ES-I3 (cell line): ENCODE measurements around the gene CACNA1G.

Source experiments
- H3K36me3 ChIP-seq: 2 replicates; pipeline ENCODE4 v1.6.1; 2013; ENCODE audit warnings: mild to moderate bottlenecking, low read length, control low read depth, moderate library complexity; ENCODE audit not compliant: insufficient read depth
- H3K4me1 ChIP-seq: 2 replicates; pipeline ENCODE4 v1.6.1; 2013; ENCODE audit warnings: mild to moderate bottlenecking, control low read depth, low read length; ENCODE audit not compliant: insufficient read depth
- H3K9ac ChIP-seq: 2 replicates; pipeline ENCODE4 v1.6.1; 2013; ENCODE audit warnings: low read depth, mild to moderate bottlenecking, low read length, moderate library complexity
- H3K9me3 ChIP-seq: 2 replicates; pipeline ENCODE4 v1.6.1; 2013; ENCODE audit warnings: mild to moderate bottlenecking, low read length, moderate library complexity; ENCODE audit not compliant: control insufficient read depth, insufficient read depth

CACNA1G gene

DNA sequence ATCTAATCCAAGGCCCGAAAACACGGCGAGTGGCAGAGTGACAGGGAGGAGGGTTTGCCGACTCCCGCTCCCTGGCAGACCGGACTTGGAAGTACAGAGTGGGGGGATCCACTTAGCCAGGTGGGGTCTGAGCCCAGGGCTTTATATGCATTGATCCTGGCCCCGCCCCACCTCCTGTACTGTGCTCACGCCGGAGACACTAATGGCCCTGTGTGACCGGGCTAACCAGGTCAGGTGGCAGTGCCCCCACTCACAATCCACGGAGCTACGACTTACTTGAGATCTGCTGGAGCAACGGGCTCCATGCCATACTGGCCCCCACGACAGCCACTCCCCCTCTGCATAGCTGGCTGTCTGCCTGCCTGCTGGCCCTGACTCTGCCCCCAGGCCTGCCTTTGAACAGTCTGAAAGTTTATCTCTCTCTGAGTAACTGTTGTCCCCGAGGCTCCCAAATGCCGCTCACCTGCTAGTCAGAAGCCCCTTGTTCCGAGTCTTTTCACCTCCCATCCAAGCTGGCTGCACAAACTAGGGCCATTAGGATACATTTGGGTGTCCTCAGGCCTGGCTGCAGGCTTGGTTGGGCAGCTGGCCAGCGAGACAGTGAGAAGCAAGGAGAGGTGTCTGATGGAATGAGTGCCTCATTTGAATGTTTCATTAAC, 28.0 kb downstream of the CACNA1G start:
- no peak overlapping the region for H3K9ac ChIP-seq
- peaks cover 19% of the 10 kb centered on the region; the same call in 1 of the 2 replicates for H3K4me1 ChIP-seq
- no peaks in the 10 kb centered on the region for H3K36me3 ChIP-seq
- H3K9me3 ChIP-seq: no peaks in the 10 kb centered on the region

DNA sequence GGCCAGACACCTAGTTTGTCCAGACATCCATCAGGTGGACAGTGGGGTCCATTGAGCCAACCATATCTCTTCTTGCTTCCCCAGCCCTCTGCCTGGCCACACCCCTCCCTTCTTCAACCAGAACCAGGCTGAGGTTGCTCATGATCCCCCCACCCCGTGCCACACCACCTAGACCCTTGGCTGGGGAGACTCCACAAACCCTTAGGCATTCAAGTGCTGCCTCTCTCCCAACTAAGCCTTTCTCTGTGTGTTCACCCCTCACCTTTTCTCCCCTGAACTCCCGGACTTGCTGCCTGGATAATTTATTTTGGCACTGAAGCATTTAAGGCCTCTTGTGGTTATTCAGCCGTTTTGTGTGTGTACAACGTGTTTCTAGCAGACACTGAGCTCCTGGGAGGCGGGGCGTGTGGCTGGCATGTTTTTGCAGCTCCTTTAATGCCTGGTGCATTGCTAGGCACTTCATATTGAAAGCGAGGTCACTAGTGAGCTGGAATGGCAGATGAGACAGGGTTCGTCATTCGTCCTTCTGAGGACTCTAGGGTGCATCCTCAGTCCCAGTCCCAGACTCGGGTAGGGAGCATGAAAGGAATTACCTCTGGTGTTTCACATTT, 28.7 kb downstream of the CACNA1G start:
- Histone ChIP-seq H3K36me3 (no peaks in the 10 kb centered on the region), H3K9me3 (no peaks in the 10 kb centered on the region), H3K4me1 (peaks cover 20% of the 10 kb centered on the region; the same call in 1 of the 2 replicates), H3K9ac (no peak overlapping the region)

DNA sequence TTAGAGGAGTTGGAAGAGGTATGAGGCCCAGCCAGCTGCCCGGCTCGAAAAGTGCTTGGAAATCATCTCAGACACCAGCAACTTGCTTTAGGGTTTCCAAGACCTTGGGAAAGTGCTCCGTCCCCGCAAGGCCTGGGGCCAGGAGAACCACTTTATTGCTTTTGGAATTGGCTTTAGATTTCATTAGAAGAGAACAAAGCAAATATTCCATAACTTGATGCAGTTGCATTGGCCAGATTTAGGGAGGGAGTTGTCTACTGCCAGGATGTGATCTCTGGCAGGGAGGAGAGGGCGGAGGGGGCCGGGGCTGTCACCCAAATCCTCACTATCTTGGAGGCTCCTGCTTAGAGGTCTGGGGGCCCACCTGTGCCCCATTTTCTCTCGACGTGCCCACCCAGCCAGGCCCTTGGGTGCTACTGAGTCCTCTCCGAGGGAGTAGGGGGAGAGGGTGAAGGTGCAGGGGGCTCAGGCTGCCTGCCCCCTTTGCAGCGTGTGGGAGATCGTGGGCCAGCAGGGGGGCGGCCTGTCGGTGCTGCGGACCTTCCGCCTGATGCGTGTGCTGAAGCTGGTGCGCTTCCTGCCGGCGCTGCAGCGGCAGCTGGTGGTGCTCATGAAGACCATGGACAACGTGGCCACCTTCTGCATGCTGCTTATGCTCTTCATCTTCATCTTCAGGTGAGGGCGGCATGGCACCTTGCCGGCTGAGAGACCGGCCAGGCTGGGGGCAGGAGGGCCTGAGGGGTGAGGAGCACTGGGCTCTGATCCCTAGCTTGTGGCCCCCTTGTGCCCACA, 30.6 kb downstream of the CACNA1G start:
- no peaks in the 10 kb centered on the region for H3K9me3 ChIP-seq
- peaks cover 18% of the 10 kb centered on the region; the same call in 1 of the 2 replicates for H3K4me1 ChIP-seq
- no peak overlapping the region for H3K9ac ChIP-seq
- H3K36me3 ChIP-seq: no peaks in the 10 kb centered on the region

DNA sequence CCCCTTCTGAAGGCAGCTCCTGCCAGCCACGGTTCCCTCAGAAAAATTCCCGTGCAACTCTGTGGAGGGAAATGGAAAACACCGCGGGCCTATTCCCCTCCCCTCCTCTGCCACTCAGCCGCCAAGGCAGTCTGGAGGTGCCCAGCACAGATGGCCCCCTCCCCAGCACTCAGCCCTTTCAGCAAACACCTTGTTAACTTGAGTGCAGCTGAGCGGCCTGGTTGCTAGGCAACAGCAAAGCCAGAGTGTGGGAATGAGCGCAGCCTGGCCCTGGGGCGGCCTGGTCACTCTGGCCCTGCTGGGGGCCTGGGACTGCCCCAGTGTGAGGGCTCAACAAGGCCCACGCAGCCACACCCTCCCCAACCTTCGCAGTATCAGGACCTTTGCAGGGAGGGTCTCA, 32.8 kb downstream of the CACNA1G start:
- Histone ChIP-seq H3K36me3 (no peaks in the 10 kb centered on the region), H3K9me3 (no peaks in the 10 kb centered on the region), H3K9ac (no peak overlapping the region), H3K4me1 (peaks cover 9% of the 10 kb centered on the region; the same call in 1 of the 2 replicates)

DNA sequence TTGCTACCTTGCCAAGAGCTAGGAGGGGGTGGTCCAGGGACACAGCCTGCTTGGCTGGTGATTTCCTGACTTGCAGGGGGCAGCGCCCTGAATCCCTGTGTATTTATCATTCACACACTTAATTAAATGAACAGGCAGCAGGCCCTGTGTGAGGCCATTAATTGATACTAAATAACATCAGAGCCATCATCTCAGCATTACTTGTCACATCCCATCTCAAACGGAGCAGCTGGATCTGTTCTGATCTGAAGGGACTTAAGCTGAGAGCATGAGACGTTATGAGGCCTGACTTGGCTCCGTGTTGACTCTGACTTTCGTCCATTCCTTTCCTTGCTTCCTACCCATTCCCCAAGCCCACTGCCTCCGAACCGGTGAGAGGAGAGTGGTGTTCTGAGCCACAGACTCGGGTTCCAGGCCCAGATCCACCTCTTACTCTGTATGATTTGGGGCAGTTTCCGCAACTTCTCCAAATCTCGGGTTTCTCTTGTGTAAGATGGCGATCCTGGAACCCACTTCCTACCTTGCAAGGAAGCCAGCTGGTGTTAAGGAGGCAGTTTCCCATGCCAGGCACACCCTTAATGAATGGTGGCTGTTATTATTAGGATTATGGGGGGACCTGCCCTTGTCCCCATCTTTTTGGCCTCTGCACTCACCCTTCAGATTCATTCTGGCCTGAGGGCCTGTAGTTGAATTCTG, 33.8 kb downstream of the CACNA1G start:
- Histone ChIP-seq H3K9me3 (no peaks in the 10 kb centered on the region), H3K4me1 (peaks cover 9% of the 10 kb centered on the region; the same call in 1 of the 2 replicates), H3K9ac (no peak overlapping the region), H3K36me3 (no peaks in the 10 kb centered on the region)

GRCh38 chr17:50594892-50595291, 34.4 kb downstream of the CACNA1G start:
- H3K9ac ChIP-seq: no peak overlapping the region
- no peaks in the 10 kb centered on the region for H3K36me3 ChIP-seq
- peaks cover 9% of the 10 kb centered on the region; the same call in 1 of the 2 replicates for H3K4me1 ChIP-seq
- H3K9me3 ChIP-seq: no peaks in the 10 kb centered on the region

DNA sequence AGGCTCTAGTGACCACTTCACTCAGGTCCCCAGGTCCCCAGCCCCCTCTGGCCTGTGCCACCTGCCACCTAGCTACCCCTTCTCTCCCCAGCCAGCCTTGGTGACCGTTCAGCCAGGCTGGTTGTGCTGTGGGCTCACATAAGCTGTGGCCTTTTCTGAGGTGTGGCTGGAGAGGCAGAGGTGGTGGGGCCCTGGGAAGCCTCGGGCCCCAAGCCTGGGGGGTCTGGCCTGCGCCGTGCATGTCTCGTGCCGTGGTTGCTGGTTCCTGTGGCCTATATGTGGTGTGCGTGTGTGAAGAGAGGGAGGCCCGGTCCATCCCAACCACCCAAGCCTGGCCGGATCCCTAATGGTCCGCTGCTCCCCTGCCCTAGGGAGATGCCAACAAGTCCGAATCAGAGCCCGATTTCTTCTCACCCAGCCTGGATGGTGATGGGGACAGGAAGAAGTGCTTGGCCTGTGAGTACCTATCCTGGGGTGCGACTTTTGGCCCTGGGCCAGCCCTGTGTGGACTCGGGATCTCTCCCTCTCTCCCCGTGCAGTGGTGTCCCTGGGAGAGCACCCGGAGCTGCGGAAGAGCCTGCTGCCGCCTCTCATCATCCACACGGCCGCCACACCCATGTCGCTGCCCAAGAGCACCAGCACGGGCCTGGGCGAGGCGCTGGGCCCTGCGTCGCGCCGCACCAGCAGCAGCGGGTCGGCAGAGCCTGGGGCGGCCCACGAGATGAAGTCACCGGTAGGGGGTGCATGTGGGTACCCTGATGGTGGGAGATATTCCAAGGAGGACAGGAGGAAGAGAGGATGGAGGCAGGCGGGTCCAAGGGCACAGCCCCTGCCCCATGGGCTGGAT, 35.9 kb downstream of the CACNA1G start:
- Histone ChIP-seq H3K9me3 (no peaks in the 10 kb centered on the region), H3K9ac (no peak overlapping the region), H3K4me1 (peaks cover 9% of the 10 kb centered on the region; the same call in 1 of the 2 replicates), H3K36me3 (no peaks in the 10 kb centered on the region)

DNA sequence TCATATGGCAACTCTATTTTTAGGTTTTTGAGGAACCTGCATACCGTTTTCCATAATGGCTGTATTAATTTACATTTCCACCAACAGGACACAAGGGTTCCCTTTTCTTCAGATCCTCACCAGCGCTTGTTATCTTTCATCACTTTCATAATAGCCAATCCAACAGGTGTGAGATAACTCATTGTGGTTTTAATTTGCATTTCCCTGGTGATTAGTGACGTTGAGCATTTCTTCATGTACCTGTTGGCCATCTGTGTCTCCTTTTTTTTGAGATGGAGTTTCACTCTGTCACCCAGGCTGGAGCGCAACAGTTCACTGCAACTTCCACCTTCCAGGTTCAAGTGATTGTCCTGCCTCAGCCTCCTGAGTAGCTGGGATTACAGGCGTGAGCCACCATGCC, 38.0 kb downstream of the CACNA1G start:
- Histone ChIP-seq H3K36me3 (no peaks in the 10 kb centered on the region), H3K9me3 (no peaks in the 10 kb centered on the region), H3K9ac (no peak overlapping the region), H3K4me1 (peaks cover 5% of the 10 kb centered on the region; the same call in 1 of the 2 replicates)

GRCh38 chr17:50599606-50600005, 39.1 kb downstream of the CACNA1G start:
- no peaks in the 10 kb centered on the region for H3K9me3 ChIP-seq
- H3K4me1 ChIP-seq: peaks cover 7% of the 10 kb centered on the region; the same call in 1 of the 2 replicates
- no peak overlapping the region for H3K9ac ChIP-seq
- no peaks in the 10 kb centered on the region for H3K36me3 ChIP-seq

DNA sequence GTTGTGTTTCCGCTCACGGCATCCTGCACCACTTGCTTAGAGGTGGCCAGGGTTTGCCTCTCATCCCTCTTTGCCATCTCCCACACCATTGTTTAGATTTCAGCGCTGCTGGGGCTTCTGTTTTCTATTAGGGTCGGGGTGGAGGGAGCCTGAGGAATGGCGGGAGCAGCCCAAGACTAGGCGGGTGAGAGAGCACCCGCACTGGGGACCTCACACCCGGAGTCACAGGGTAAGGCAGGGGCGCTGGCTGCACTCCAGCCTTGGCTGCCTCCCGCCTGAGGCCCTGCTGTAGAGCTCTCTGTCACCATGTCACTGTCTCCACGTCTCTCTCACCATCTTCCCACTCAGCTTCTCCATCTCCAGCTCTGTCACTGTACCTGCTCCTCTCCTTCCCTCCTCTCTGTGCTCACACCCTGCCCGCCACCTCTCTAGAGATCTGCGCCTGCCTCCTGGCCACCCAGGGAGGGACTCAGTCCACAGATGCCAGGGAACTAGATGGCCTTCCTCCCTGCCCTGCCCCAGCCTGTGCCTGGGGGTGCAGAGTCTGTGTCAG, 41.4 kb downstream of the CACNA1G start:
- Histone ChIP-seq H3K9ac (no peak overlapping the region), H3K4me1 (peaks cover 16% of the 10 kb centered on the region; the same call in 1 of the 2 replicates), H3K9me3 (no peaks in the 10 kb centered on the region), H3K36me3 (no peaks in the 10 kb centered on the region)

- no peaks in the 10 kb centered on the region for H3K9me3 ChIP-seq
- H3K36me3 ChIP-seq: no peaks in the 10 kb centered on the region
- peaks cover 16% of the 10 kb centered on the region; the same call in 1 of the 2 replicates for H3K4me1 ChIP-seq
- H3K9ac ChIP-seq: no peak overlapping the region
Observed at GRCh38 chr17:50602836-50603235, 42.3 kb downstream of the CACNA1G start.

GRCh38 chr17:50603340-50603739, 42.8 kb downstream of the CACNA1G start:
- Histone ChIP-seq H3K9ac (no peak overlapping the region), H3K9me3 (no peaks in the 10 kb centered on the region), H3K36me3 (no peaks in the 10 kb centered on the region), H3K4me1 (peaks cover 16% of the 10 kb centered on the region; the same call in 1 of the 2 replicates)

- no peak overlapping the region for H3K9ac ChIP-seq
- H3K9me3 ChIP-seq: no peaks in the 10 kb centered on the region
- peaks cover 16% of the 10 kb centered on the region; the same call in 1 of the 2 replicates for H3K4me1 ChIP-seq
- no peaks in the 10 kb centered on the region for H3K36me3 ChIP-seq
Observed at GRCh38 chr17:50604513-50604912, 44.0 kb downstream of the CACNA1G start.
